GM19023 (cell line): ENCODE results near the gene KRTAP5-6.

ENCODE experiments used
- ATAC-seq: cut with Tn5 transposase; IDR thresholded peaks from one replicate; pipeline ENCODE4 v1.9.1; 2021; ENCODE audit warnings: mild to moderate bottlenecking, moderate library complexity; ENCODE audit not compliant: unreplicated experiment

Gene KRTAP5-6

DNA sequence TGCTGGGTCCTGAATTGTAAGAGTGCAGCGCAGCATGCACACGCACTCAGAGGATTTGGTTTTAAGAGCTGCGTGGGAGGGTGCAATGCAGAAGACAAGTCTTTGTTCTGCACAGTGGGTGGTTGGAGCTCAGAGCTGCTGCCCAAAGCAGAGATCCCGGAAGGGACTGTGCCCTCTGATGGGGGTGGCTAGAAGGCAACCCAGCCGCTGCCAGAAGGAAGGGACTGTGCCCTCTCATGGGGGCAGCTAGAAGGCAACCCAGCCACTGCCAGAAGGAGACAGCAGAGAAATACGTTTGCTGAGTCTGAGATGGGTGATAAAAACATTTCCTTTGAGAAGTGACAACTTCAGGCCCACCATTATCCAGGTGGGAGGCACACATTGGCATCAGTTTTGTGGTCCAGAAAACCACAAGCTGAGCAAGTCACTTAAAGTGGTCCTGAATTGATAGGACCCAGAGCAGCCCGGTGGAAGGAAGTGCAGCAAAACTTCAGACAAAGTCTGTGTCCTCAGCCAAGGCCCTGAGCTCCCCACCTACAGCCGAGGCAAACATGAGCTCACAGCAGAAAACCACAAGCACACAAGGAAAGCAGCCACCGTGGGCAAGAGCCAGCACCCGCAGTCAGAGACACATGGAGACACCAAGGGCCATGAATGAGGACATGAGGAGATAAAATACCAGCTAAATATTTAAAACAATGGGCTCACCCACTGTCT is 4.3 kb downstream of the KRTAP5-6 start:
- ATAC-seq: no peak

DNA sequence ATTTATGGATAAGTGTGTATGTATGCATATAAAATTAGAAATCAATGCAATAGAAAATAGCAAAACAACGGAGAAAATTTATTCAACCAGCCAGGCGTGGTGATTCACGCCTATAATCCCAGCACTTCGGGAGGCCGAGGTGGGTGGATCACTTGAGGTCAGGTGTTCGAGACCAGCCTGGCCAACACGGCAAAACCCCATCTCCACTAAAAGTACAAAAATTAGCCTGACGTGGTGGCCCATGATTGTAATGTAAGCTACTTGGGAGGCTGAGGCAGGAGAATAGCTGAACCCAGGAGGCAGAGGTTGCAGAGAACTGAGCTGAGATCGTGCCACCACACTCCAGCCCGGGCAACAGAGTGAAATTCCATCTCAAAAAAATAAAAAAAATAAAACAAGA is 5.5 kb downstream of the KRTAP5-6 start:
- ATAC-seq: no peak

DNA sequence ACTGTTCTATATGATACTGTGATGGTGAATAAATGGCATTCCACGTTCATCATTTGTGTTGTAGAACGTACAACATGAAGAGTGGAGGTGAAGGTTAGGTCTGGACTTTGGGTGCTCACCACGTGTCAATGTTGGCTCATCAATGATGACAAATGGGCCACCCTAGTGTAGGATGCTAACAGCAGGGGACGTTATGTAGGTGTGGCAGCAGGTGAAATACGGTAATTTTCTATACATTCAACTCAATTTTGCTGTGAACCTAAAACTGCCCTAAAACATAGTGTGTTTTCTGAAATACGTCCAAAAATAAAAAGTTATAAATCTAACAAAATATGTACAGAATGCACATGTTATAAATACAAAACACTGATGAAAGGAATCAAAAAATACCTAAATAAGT is 6.2 kb downstream of the KRTAP5-6 start:
- ATAC-seq: no peak

GRCh38 chr11:1705126-1706052 is 8.4 kb downstream of the KRTAP5-6 start:
- no peak for ATAC-seq

DNA sequence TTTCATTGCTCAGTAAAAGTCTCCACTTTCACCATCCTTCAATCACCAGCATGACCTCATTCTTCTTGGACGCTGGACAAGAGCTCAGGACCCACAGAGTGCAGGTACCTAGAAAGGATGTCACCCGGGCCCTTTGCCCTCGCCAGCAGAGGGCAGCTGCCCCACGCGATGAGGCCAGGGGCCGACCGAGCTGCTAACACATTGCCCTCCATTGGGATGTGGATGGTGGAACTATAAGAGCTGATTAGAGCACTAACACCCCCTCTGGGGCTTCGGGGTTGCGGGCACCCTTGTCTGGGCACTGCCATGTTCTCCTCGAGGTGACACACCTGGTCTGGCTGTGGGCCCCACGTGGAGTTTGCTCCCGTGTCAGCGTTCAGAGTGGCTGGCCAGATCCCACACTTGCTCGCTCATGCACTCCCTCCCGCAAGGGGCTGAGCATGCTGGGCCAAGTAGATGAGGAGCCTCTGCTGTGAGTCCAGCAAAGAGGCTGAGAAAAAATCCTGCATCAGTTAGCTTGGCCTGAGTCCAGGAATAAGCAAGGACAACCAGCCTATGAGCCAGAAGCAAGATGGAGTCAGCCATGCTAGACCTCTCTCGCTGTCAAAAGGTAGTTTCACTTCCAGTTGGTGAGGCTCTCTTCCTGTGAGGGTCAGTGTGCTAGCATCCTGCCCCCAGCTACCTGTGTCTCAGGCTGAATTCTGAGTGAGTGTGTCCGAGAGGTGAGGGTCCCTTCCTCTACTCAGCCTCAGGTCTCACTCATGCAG is 9.8 kb downstream of the KRTAP5-6 start:
- no peak for ATAC-seq

DNA sequence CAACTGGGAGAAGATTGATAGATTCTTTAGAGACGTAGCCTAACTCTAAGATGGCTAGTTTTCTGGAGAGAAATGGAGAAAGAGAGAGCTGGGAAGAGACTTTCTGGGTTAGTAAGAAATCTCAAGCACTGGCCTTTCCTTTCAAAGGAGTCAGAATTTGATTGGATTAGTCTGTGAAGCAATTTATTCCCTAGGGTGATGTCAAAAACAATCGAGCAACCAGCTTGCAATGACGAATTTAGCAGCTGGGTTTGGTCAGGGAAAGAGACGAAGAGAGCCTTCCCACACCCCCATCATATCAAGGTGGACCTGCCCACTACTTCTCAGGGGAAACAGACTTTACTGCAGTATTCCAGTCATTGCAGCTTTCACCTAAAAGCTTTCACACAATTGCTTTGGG is 10.8 kb downstream of the KRTAP5-6 start:
- no peak for ATAC-seq

DNA sequence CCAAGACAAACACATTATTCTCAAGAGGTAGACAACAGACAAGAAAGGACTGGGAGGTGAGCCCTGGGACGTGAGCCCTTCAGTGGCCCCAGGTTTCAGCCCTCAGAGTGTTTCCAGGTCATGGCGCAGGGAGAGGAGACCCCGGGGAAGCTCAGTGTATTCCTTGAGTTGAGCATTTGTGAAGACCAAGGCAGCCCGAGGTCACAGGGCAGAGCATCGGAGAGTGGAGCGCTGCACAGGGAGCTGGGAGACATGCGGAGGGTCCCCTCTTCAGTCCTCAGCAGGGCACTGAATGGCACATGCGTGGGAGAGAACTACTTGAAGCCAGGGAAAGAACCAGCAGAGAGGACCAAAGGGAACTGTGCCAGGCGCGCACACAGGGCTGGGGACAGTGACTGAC is 11.7 kb downstream of the KRTAP5-6 start:
- ATAC-seq: no peak

GRCh38 chr11:1714908-1715885 is 18.2 kb downstream of the KRTAP5-6 start:
- no peak for ATAC-seq

- ATAC-seq: no peak
These were observed 20.8 kb downstream of the KRTAP5-6 start for GRCh38 chr11:1717745-1718144.

GRCh38 chr11:1718326-1718725 is 21.3 kb downstream of the KRTAP5-6 start:
- no peak for ATAC-seq

- ATAC-seq: no peak
These were observed 22.8 kb downstream of the KRTAP5-6 start for GRCh38 chr11:1719781-1720180.

- no peak for ATAC-seq
These were observed 30.2 kb downstream of the KRTAP5-6 start for GRCh38 chr11:1727096-1727690.

- no peak for ATAC-seq
These were observed 30.9 kb downstream of the KRTAP5-6 start for GRCh38 chr11:1727861-1728260.

- no peak for ATAC-seq
These were observed 31.3 kb downstream of the KRTAP5-6 start for GRCh38 chr11:1728301-1728700.

GRCh38 chr11:1728931-1729691 is 32.1 kb downstream of the KRTAP5-6 start:
- no peak for ATAC-seq

DNA sequence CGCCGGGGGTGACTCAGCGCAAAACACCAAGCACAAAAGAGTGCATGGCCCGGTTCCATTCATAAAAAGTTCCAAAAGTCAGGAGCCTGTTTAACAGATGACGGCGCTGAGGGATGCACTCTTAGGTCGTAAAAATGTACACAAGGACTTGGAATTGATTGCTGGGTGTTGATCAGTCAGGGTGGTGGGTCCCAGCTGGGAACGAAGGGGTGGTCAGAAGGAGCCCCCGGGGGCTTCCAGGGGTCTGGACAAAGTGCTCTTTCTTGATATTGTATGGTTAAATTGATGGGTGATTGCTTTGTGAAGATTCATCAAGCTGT is 32.7 kb downstream of the KRTAP5-6 start:
- no peak for ATAC-seq

GRCh38 chr11:1730059-1730629 is 33.1 kb downstream of the KRTAP5-6 start:
- no peak for ATAC-seq

GRCh38 chr11:1731451-1732059 is 34.6 kb downstream of the KRTAP5-6 start:
- no peak for ATAC-seq
